HepG2 (cell line): ENCODE measurements around the gene CXCR4. TPM values are rescaled to one million over a fixed set of nuclear protein-coding genes. Genes with fewer than 3 reads are reported as not detected.

ENCODE experiments used
- NR1H2 ChIP-seq: sonication (generic); formaldehyde crosslinking; IDR thresholded peaks from 2 replicates; pipeline ENCODE4 v1.8.1; 2022; ENCODE audit warnings: low read depth, missing genetic modification reagents, borderline replicate concordance
- PAX8 ChIP-seq: sonication (generic); formaldehyde crosslinking; IDR thresholded peaks from 2 replicates; pipeline ENCODE4 v1.8.0; 2022; ENCODE audit warnings: mild to moderate bottlenecking, missing genetic modification reagents, borderline replicate concordance
- ZNF33B ChIP-seq: sonication (generic); formaldehyde crosslinking; IDR thresholded peaks from 2 replicates; pipeline ENCODE4 v1.5.1; 2020; ENCODE audit warnings: mild to moderate bottlenecking, missing genetic modification reagents
- polyA plus RNA-seq, 8 experiments: library from polyadenylated mRNA; depleted of rRNA in 3 of 8; stranded (reverse) in 7 of 8; unstranded in 1 of 8; fragments of >200 nt; fragmentation: Illumina TruSeq in 4 of 8; extraction: Trizol in 4 of 8; gene quantifications; 2 replicates each; pipeline versions ENCODE4 v1.2.1 to v1.2.3, GENCODE V29; 2011 to 2016; ENCODE audit warnings: low read depth in 4 of 8, missing spikeins in 1 of 8, mixed read lengths in 1 of 8; ENCODE audit not compliant: insufficient read depth in 1 of 8
- total RNA-seq, 5 experiments: library from RNA; depleted of rRNA; stranded (reverse); fragments of >200 nt; fragmentation: Illumina TruSeq; extraction: Trizol; gene quantifications; 2 replicates each; pipeline ENCODE4 v1.2.3, GENCODE V29; 2016; ENCODE audit warnings: low read depth in 1 of 5
- TF ChIP-seq, protein P1 (sequence below): sonication (generic); formaldehyde crosslinking; IDR thresholded peaks from 2 replicates; pipeline ENCODE4 v1.4.0; 2020; ENCODE audit warnings: missing genetic modification reagents
- TF ChIP-seq, protein P2 (sequence below): sonication (generic); formaldehyde crosslinking; IDR thresholded peaks from one replicate; pipeline ENCODE4 v1.5.1; 2020; ENCODE audit warnings: mild to moderate bottlenecking, missing genetic modification reagents; ENCODE audit errors: not compliant biosample characterization

CXCR4 gene
- total and polyA plus RNA-seq, 2 of the 13 experiments (the other 11 are each of a cell fraction or from before 2014, with no cell fraction given) = 0.34 to 0.55 TPM

DNA sequence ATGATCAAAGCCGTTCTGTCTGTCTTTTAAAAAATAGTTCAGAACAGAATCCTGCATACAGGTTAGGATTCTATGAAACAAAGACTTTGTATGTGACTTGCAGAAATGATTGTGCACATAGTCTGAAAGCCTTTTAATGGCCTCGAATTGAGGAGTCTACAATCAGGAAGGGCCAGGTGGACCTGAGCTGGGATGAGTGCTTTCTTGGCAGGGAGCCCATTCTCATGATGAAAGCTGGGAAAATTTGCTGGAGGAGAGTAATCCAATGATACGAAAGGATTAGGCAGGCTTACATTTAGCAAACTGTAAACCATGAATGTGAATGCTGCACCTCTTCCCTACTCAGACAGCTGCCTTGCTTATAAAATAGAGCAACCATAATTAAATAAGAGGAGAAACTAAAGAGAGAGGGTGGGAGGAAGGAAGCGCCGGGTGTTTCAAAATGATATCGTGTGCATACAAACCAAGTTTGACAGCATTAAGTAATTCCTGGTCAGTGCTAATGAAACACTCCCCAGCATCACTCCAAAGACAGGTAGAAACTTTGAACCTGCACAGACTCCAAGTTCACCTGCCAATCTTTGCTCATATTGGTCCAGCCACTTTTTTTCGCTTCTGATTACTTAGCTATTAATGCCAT lies 23.7 kb upstream of the CXCR4 start (continued):
- TF ChIP-seq, protein P1, sequence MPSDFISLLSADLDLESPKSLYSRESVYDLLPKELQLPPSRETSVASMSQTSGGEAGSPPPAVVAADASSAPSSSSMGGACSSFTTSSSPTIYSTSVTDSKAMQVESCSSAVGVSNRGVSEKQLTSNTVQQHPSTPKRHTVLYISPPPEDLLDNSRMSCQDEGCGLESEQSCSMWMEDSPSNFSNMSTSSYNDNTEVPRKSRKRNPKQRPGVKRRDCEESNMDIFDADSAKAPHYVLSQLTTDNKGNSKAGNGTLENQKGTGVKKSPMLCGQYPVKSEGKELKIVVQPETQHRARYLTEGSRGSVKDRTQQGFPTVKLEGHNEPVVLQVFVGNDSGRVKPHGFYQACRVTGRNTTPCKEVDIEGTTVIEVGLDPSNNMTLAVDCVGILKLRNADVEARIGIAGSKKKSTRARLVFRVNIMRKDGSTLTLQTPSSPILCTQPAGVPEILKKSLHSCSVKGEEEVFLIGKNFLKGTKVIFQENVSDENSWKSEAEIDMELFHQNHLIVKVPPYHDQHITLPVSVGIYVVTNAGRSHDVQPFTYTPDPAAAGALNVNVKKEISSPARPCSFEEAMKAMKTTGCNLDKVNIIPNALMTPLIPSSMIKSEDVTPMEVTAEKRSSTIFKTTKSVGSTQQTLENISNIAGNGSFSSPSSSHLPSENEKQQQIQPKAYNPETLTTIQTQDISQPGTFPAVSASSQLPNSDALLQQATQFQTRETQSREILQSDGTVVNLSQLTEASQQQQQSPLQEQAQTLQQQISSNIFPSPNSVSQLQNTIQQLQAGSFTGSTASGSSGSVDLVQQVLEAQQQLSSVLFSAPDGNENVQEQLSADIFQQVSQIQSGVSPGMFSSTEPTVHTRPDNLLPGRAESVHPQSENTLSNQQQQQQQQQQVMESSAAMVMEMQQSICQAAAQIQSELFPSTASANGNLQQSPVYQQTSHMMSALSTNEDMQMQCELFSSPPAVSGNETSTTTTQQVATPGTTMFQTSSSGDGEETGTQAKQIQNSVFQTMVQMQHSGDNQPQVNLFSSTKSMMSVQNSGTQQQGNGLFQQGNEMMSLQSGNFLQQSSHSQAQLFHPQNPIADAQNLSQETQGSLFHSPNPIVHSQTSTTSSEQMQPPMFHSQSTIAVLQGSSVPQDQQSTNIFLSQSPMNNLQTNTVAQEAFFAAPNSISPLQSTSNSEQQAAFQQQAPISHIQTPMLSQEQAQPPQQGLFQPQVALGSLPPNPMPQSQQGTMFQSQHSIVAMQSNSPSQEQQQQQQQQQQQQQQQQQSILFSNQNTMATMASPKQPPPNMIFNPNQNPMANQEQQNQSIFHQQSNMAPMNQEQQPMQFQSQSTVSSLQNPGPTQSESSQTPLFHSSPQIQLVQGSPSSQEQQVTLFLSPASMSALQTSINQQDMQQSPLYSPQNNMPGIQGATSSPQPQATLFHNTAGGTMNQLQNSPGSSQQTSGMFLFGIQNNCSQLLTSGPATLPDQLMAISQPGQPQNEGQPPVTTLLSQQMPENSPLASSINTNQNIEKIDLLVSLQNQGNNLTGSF (CRISPR knock-in tag) = no peak
- TF ChIP-seq, protein P2, sequence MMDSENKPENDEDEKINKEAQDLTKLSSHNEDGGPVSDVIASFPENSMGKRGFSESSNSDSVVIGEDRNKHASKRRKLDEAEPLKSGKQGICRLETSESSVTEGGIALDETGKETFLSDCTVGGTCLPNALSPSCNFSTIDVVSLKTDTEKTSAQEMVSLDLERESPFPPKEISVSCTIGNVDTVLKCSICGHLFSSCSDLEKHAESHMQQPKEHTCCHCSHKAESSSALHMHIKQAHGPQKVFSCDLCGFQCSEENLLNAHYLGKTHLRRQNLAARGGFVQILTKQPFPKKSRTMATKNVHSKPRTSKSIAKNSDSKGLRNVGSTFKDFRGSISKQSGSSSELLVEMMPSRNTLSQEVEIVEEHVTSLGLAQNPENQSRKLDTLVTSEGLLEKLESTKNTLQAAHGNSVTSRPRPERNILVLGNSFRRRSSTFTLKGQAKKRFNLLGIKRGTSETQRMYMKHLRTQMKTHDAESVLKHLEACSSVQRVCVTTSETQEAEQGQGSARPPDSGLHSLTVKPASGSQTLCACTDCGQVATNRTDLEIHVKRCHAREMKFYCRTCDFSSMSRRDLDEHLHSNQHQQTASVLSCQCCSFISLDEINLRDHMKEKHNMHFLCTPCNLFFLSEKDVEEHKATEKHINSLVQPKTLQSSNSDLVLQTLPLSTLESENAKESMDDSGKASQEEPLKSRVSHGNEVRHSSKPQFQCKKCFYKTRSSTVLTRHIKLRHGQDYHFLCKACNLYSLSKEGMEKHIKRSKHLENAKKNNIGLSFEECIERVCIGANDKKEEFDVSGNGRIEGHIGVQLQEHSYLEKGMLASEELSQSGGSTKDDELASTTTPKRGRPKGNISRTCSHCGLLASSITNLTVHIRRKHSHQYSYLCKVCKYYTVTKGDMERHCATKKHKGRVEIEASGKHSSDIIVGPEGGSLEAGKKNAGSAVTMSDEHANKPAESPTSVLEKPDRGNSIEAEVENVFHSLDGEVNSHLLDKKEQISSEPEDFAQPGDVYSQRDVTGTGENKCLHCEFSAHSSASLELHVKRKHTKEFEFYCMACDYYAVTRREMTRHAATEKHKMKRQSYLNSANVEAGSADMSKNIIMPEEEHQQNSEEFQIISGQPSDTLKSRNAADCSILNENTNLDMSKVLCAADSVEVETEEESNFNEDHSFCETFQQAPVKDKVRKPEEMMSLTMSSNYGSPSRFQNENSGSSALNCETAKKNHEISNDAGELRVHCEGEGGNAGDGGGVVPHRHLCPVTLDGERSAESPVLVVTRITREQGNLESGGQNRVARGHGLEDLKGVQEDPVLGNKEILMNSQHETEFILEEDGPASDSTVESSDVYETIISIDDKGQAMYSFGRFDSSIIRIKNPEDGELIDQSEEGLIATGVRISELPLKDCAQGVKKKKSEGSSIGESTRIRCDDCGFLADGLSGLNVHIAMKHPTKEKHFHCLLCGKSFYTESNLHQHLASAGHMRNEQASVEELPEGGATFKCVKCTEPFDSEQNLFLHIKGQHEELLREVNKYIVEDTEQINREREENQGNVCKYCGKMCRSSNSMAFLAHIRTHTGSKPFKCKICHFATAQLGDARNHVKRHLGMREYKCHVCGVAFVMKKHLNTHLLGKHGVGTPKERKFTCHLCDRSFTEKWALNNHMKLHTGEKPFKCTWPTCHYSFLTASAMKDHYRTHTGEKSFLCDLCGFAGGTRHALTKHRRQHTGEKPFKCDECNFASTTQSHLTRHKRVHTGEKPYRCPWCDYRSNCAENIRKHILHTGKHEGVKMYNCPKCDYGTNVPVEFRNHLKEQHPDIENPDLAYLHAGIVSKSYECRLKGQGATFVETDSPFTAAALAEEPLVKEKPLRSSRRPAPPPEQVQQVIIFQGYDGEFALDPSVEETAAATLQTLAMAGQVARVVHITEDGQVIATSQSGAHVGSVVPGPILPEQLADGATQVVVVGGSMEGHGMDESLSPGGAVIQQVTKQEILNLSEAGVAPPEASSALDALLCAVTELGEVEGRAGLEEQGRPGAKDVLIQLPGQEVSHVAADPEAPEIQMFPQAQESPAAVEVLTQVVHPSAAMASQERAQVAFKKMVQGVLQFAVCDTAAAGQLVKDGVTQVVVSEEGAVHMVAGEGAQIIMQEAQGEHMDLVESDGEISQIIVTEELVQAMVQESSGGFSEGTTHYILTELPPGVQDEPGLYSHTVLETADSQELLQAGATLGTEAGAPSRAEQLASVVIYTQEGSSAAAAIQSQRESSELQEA (CRISPR knock-in tag) = no peak
- no peak for TF ChIP-seq PAX8 (CRISPR knock-in tag)
- TF ChIP-seq NR1H2 (CRISPR knock-in tag) = no peak
- no peak for TF ChIP-seq ZNF33B (CRISPR knock-in tag)
